ENCODE data around the gene ZNF136.

The ZNF136 gene

GRCh38 chr19:12194827-12195731 lies 32.2 kb downstream of the ZNF136 start:
- DNase-seq: no peak

- no peak for DNase-seq
These were observed 35.2 kb downstream of the ZNF136 start for GRCh38 chr19:12198136-12198535.

- no peak for DNase-seq
These were observed 37.0 kb downstream of the ZNF136 start for GRCh38 chr19:12199757-12200419.

GRCh38 chr19:12202250-12202649 lies 39.4 kb downstream of the ZNF136 start:
- DNase-seq: no peak

GRCh38 chr19:12205296-12205695 lies 42.4 kb downstream of the ZNF136 start:
- no peak for DNase-seq

GRCh38 chr19:12208221-12208620 lies 45.3 kb downstream of the ZNF136 start:
- DNase-seq: no peak

- DNase-seq: no peak
These were observed 54.4 kb downstream of the ZNF136 start for GRCh38 chr19:12217332-12217731.

- no peak for DNase-seq
These were observed 60.2 kb downstream of the ZNF136 start for GRCh38 chr19:12222980-12223630.

GRCh38 chr19:12224676-12225075 lies 61.8 kb downstream of the ZNF136 start:
- DNase-seq: no peak

- DNase-seq: no peak
These were observed 67.1 kb downstream of the ZNF136 start for GRCh38 chr19:12229990-12230389.

GRCh38 chr19:12230751-12231733 lies 68.1 kb downstream of the ZNF136 start:
- no peak for DNase-seq

- no peak for DNase-seq
These were observed 70.1 kb downstream of the ZNF136 start for GRCh38 chr19:12232961-12233360.

- no peak for DNase-seq
These were observed 74.4 kb downstream of the ZNF136 start for GRCh38 chr19:12237143-12237839.

Measured in GF-D8 (cell line).